ENCODE data around the gene INVS. TPM values are rescaled to one million over a fixed set of nuclear protein-coding genes. Genes with fewer than 3 reads are reported as not detected.

INVS gene
- total RNA-seq, 6 donors from 2014 or later: 14.7 to 43.0 (median 23.3) TPM

GRCh38 chr9:100104314-100104713 is 5.3 kb downstream of the INVS start:
- ATAC-seq (ENCODE audit: low FRiP score in 2 of 2) (no peak), DNase-seq (no peak)
- peaks cover 0 to 47% (median 25%) of the 10 kb centered on the region in 4 donors for H3K36me3 ChIP-seq
- WGBS, 2 donors: 92 to 93% methylated on average over 4 of the region's 4 CpGs
- H3K9me3 ChIP-seq: no peaks in the 10 kb centered on the region
- no peaks in the 10 kb centered on the region for H3K27me3 ChIP-seq
- peaks cover 4 to 10% (median 7%) of the 10 kb centered on the region in 4 donors for H3K4me1 ChIP-seq
- no peak overlapping the region for H3K4me3 ChIP-seq
- TF ChIP-seq CTCF (IDR thresholded peaks at IDR 0.05) (no peak), POLR2A (IDR thresholded peaks at IDR 0.05) (no peak), POLR2AphosphoS5 (IDR thresholded peaks at IDR 0.05) (no peak), EP300 (IDR thresholded peaks at IDR 0.05) (no peak)
- no peak overlapping the region for H3K27ac ChIP-seq

GRCh38 chr9:100105861-100106260 is 6.8 kb downstream of the INVS start:
- TF ChIP-seq CTCF (IDR thresholded peaks at IDR 0.05) (no peak), POLR2A (IDR thresholded peaks at IDR 0.05) (no peak), EP300 (IDR thresholded peaks at IDR 0.05) (no peak), POLR2AphosphoS5 (IDR thresholded peaks at IDR 0.05) (no peak)
- peaks cover 0 to 53% (median 27%) of the 10 kb centered on the region in 4 donors for H3K36me3 ChIP-seq
- ATAC-seq (ENCODE audit: low FRiP score in 2 of 2) (no peak), DNase-seq (no peak)
- no peaks in the 10 kb centered on the region for H3K9me3 ChIP-seq
- peaks cover 0 to 4% (median 0%) of the 10 kb centered on the region in 4 donors for H3K4me1 ChIP-seq
- H3K4me3 ChIP-seq: no peak overlapping the region
- no peaks in the 10 kb centered on the region for H3K27me3 ChIP-seq
- no peak overlapping the region for H3K27ac ChIP-seq
- 0 to 46% methylated on average over 1 of the region's 1 CpG for WGBS, 2 donors

DNA sequence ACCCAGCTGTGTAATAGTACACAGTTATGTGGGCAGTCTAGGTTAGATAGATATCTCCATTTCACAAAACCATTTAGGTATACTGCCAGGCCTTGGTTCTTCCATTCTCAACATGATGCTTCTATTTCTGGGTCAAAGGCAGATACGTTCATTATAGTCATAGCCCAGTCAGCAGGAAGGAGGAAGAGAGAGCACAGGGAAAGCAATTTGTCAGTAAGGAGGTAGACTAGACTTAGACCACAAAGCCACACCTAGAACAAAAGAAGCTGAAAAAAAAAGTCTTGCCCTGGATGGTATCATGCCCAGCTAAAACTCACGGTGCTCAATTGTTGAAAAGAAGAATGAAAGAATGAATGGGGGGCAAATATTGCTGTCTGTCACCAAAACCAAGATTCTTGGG is 7.6 kb downstream of the INVS start:
- no peak for TF ChIP-seq POLR2A (IDR thresholded peaks at IDR 0.05)
- TF ChIP-seq CTCF (IDR thresholded peaks at IDR 0.05): no peak
- no peak for TF ChIP-seq POLR2AphosphoS5 (IDR thresholded peaks at IDR 0.05)
- no peak for TF ChIP-seq EP300 (IDR thresholded peaks at IDR 0.05)
- ATAC-seq (ENCODE audit: low FRiP score in 2 of 2): no peak
- peaks cover 0 to 49% (median 27%) of the 10 kb centered on the region in 4 donors for H3K36me3 ChIP-seq
- no peak overlapping the region for H3K27ac ChIP-seq
- WGBS, 2 donors: 74 to 81% methylated on average over 2 of the region's 2 CpGs
- H3K9me3 ChIP-seq: no peaks in the 10 kb centered on the region
- DNase-seq: no peak
- no peaks in the 10 kb centered on the region for H3K27me3 ChIP-seq
- peaks cover 0 to 11% (median 1%) of the 10 kb centered on the region in 4 donors for H3K4me1 ChIP-seq
- H3K4me3 ChIP-seq: no peak overlapping the region

GRCh38 chr9:100108559-100108958 is 9.5 kb downstream of the INVS start:
- 54 to 56% methylated on average over 2 of the region's 2 CpGs for WGBS, 2 donors
- Histone ChIP-seq H3K27ac (no peak overlapping the region), H3K27me3 (no peaks in the 10 kb centered on the region), H3K4me1 (peaks cover 0 to 12% (median 1%) of the 10 kb centered on the region in 4 donors), H3K36me3 (peaks cover 0 to 53% (median 25%) of the 10 kb centered on the region in 4 donors), H3K4me3 (no peak overlapping the region), H3K9me3 (no peaks in the 10 kb centered on the region)
- DNase-seq (no peak), ATAC-seq (ENCODE audit: low FRiP score in 2 of 2) (no peak)
- TF ChIP-seq CTCF (IDR thresholded peaks at IDR 0.05) (no peak), EP300 (IDR thresholded peaks at IDR 0.05) (no peak), POLR2A (IDR thresholded peaks at IDR 0.05) (no peak), POLR2AphosphoS5 (IDR thresholded peaks at IDR 0.05) (no peak)

GRCh38 chr9:100111235-100111634 is 12.2 kb downstream of the INVS start:
- Histone ChIP-seq H3K27me3 (no peaks in the 10 kb centered on the region), H3K36me3 (peaks cover 0 to 30% (median 10%) of the 10 kb centered on the region in 4 donors), H3K27ac (no peak overlapping the region), H3K9me3 (no peaks in the 10 kb centered on the region), H3K4me1 (peaks cover 0 to 12% (median 1%) of the 10 kb centered on the region in 4 donors), H3K4me3 (no peak overlapping the region)
- DNase-seq (peak in 1 of 2 donors; percentile 80), ATAC-seq (ENCODE audit: low FRiP score in 2 of 2) (peak; percentile 66 to 87)
- TF ChIP-seq EP300 (IDR thresholded peaks at IDR 0.05): no peak
- peak in 1 of 2 donors; percentile 50 for TF ChIP-seq POLR2AphosphoS5 (IDR thresholded peaks at IDR 0.05)
- 47 to 59% methylated on average over 3 to 4 of the region's 4 CpGs for WGBS, 2 donors

All from upper lobe of left lung (tissue), 6 donors.